ENCODE data around the gene FSD1L. TPM values are rescaled to one million over a fixed set of nuclear protein-coding genes. Genes with fewer than 3 reads are reported as not detected.

Gene FSD1L
- total and polyA plus RNA-seq, 2 of the 13 experiments (the other 11 are each of a cell fraction or from before 2014, with no cell fraction given), result 4.1 to 5.1 TPM

DNA sequence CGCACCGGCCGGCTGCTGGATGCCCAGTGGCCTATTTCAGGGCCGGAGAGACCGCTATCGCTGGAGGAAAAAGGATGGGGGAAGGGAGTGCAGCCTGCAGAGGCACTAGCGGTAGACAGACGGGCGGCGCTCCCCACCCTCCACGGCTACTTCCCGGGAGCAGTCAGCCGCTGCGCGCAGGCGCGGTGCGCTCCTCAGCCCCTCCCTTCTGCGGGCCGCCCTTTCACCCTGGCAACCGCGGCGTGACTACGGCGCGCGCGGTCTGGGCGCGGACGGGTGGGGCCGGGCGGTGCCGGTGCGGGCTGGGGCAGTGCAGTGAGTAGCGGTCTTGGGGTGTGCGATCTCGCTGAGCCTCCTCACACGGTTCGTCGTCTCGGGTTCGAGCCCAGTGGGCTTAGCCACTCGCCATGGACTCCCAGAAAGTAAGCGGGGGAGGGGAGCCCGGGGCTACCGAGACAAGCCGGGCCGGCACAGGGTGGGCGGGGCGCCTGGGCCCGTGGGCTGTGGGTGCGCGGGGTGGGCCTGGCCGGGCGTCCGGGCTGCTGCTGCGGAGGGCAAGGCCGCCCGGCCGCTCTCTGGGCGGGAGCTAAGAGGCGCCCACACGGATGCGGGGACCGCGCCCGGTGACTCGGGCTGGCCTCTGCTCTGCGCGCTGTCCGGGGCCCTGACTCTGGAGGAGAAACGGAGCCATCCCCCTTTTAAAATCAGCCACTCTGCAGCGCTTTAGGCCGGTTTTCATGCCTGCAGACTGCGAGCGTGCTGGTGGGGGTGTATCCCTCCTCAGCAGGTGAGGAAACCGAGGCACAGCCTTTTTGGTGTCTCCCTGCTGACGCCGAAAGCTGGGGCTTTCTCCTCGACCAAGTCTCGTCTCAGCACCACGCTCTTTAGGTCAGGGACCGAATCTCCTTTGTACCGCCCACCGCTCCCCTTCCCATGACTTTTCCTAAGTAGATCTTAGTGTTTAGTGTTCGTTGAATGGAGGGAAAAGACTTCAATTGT lies at the start of gene FSD1L (continued):
- TF ChIP-seq ZFP37 (CRISPR knock-in tag; IDR thresholded peaks at IDR 0.05; ENCODE audit: borderline replicate concordance) (no peak), ZNF678 (CRISPR knock-in tag; IDR thresholded peaks at IDR 0.05) (no peak), PAWR (CRISPR knock-in tag; IDR thresholded peaks at IDR 0.05; ENCODE audit: borderline replicate concordance) (no peak), IRX3 (CRISPR knock-in tag; IDR thresholded peaks at IDR 0.05; ENCODE audit: borderline replicate concordance, low read depth) (no peak), KLF12 (CRISPR knock-in tag; IDR thresholded peaks at IDR 0.05; ENCODE audit: borderline replicate concordance) (peak; percentile 91), FOSL2 (CRISPR knock-in tag; IDR thresholded peaks at IDR 0.05) (no peak; the same call in 1 of the 2 replicates), ZNF337 (CRISPR knock-in tag; IDR thresholded peaks at IDR 0.05; ENCODE audit: borderline replicate concordance, low read depth) (no peak), ZNF234 (CRISPR knock-in tag; conservative IDR thresholded peaks at IDR 0.05) (no peak), HMG20A (CRISPR knock-in tag; IDR thresholded peaks at IDR 0.05; ENCODE audit: borderline replicate concordance) (no peak), ZNF24 (IDR thresholded peaks at IDR 0.05) (no peak), ZNF772 (CRISPR knock-in tag; IDR thresholded peaks at IDR 0.05) (no peak), FOXA1 (IDR thresholded peaks at IDR 0.05) (no peak), FOXA1 (CRISPR knock-in tag; IDR thresholded peaks at IDR 0.05) (peak; percentile 16; the same call in 1 of the 2 replicates), NAIF1 (CRISPR knock-in tag; IDR thresholded peaks at IDR 0.05; ENCODE audit: borderline replicate concordance) (no peak), THYN1 (CRISPR knock-in tag; IDR thresholded peaks at IDR 0.05; ENCODE audit: borderline replicate concordance, low read depth) (no peak)
- TF ChIP-seq, protein P1, sequence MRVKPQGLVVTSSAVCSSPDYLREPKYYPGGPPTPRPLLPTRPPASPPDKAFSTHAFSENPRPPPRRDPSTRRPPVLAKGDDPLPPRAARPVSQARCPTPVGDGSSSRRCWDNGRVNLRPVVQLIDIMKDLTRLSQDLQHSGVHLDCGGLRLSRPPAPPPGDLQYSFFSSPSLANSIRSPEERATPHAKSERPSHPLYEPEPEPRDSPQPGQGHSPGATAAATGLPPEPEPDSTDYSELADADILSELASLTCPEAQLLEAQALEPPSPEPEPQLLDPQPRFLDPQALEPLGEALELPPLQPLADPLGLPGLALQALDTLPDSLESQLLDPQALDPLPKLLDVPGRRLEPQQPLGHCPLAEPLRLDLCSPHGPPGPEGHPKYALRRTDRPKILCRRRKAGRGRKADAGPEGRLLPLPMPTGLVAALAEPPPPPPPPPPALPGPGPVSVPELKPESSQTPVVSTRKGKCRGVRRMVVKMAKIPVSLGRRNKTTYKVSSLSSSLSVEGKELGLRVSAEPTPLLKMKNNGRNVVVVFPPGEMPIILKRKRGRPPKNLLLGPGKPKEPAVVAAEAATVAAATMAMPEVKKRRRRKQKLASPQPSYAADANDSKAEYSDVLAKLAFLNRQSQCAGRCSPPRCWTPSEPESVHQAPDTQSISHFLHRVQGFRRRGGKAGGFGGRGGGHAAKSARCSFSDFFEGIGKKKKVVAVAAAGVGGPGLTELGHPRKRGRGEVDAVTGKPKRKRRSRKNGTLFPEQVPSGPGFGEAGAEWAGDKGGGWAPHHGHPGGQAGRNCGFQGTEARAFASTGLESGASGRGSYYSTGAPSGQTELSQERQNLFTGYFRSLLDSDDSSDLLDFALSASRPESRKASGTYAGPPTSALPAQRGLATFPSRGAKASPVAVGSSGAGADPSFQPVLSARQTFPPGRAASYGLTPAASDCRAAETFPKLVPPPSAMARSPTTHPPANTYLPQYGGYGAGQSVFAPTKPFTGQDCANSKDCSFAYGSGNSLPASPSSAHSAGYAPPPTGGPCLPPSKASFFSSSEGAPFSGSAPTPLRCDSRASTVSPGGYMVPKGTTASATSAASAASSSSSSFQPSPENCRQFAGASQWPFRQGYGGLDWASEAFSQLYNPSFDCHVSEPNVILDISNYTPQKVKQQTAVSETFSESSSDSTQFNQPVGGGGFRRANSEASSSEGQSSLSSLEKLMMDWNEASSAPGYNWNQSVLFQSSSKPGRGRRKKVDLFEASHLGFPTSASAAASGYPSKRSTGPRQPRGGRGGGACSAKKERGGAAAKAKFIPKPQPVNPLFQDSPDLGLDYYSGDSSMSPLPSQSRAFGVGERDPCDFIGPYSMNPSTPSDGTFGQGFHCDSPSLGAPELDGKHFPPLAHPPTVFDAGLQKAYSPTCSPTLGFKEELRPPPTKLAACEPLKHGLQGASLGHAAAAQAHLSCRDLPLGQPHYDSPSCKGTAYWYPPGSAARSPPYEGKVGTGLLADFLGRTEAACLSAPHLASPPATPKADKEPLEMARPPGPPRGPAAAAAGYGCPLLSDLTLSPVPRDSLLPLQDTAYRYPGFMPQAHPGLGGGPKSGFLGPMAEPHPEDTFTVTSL (CRISPR knock-in tag; IDR thresholded peaks at IDR 0.05; ENCODE audit: borderline replicate concordance), result no peak
- TF ChIP-seq, protein P2, sequence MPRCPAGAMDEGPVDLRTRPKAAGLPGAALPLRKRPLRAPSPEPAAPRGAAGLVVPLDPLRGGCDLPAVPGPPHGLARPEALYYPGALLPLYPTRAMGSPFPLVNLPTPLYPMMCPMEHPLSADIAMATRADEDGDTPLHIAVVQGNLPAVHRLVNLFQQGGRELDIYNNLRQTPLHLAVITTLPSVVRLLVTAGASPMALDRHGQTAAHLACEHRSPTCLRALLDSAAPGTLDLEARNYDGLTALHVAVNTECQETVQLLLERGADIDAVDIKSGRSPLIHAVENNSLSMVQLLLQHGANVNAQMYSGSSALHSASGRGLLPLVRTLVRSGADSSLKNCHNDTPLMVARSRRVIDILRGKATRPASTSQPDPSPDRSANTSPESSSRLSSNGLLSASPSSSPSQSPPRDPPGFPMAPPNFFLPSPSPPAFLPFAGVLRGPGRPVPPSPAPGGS (CRISPR knock-in tag; IDR thresholded peaks at IDR 0.05), result no peak
- TF ChIP-seq, protein P3, sequence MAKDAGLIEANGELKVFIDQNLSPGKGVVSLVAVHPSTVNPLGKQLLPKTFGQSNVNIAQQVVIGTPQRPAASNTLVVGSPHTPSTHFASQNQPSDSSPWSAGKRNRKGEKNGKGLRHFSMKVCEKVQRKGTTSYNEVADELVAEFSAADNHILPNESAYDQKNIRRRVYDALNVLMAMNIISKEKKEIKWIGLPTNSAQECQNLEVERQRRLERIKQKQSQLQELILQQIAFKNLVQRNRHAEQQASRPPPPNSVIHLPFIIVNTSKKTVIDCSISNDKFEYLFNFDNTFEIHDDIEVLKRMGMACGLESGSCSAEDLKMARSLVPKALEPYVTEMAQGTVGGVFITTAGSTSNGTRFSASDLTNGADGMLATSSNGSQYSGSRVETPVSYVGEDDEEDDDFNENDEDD (CRISPR knock-in tag; IDR thresholded peaks at IDR 0.05; ENCODE audit: borderline replicate concordance), result peak; percentile 74; the same call in 1 of the 2 replicates

Data from HepG2 (cell line).